Mesodermal cell (in vitro differentiated cells): ENCODE measurements around the gene MYBPH.
A peak's percentile ranks its signal among the peaks of the same experiment; 100 is the strongest.

Experiments used
- H3K27ac ChIP-seq: 2 replicates; pipeline ENCODE4 v1.7.0; 2013; ENCODE audit warnings: mild to moderate bottlenecking, low read depth, low read length, moderate library complexity; ENCODE audit not compliant: severe bottlenecking
- H3K36me3 ChIP-seq: 2 replicates; pipeline ENCODE4 v1.7.1; 2013; ENCODE audit warnings: mild to moderate bottlenecking, low read length, moderate library complexity; ENCODE audit not compliant: control insufficient read depth, insufficient read depth
- H3K4me1 ChIP-seq: one replicate; pipeline ENCODE4 v1.7.1; 2013; ENCODE audit warnings: mild to moderate bottlenecking, low read length; ENCODE audit not compliant: insufficient read depth, control insufficient read depth, poor library complexity, severe bottlenecking
- H3K4me3 ChIP-seq: 2 replicates; pipeline ENCODE4 v1.7.0; 2013; ENCODE audit warnings: low read length, control low read depth, mild to moderate bottlenecking; ENCODE audit not compliant: insufficient read depth, poor library complexity, severe bottlenecking; ENCODE audit errors: extremely low read depth
- H3K9me3 ChIP-seq: 2 replicates; pipeline ENCODE4 v1.7.1; 2013; ENCODE audit warnings: mild to moderate bottlenecking, low read length, moderate library complexity; ENCODE audit not compliant: control insufficient read depth
- WGBS, 2 experiments: methylation state at CpG; one replicate each; pipeline ENCODE4 v1.1.5; 2013; ENCODE audit warnings: missing lambda C conversion rate in 2 of 2; ENCODE audit not compliant: insufficient coverage in 2 of 2; 5-methylcytosine and 5-hydroxymethylcytosine counted together

MYBPH gene

GRCh38 chr1:203137324-203137723 lies 38.3 kb downstream of the MYBPH start:
- WGBS, 2 experiments = 91 to 98% methylated on average over 3 to 4 of the region's 4 CpGs
- Histone ChIP-seq H3K9me3 (no peaks in the 10 kb centered on the region), H3K27ac (no peak overlapping the region), H3K4me1 (peaks cover 42% of the 10 kb centered on the region), H3K36me3 (peaks cover 27% of the 10 kb centered on the region), H3K4me3 (no peak overlapping the region)

DNA sequence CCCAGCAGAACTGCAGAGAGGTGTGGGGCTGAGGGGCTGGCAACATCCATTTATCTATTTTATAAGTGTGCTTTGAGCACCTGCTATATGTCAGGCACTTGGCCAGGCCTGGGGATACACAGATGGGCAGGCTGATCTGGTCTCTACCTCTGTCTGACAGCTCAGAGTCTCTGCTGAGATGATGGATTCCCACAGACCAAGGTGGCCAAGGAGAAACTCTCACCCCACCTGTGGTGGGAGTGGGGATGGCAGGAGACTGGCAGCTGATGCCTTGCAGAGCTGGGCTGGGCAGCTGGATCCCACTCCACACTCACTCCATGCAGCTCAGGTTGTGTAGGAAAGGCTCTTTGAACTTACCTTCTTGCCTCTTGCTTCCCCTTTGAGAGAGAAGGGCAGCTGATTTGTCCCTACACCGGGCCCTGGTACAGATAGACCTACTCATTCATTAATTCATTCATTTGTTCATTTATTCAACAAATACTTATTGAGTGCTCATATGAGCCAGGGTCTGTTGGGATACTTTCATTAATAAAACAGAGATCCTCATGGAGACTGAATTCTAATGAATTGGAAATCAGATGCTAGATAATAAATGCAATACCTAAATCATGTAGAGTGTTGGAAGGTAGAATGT lies 39.1 kb downstream of the MYBPH start:
- Histone ChIP-seq H3K27ac (no peak overlapping the region), H3K9me3 (no peaks in the 10 kb centered on the region), H3K36me3 (peaks cover 23% of the 10 kb centered on the region), H3K4me1 (peaks cover 42% of the 10 kb centered on the region), H3K4me3 (no peak overlapping the region)
- WGBS, 2 experiments = no CpG with 5 or more reads among the region's 1 CpG

GRCh38 chr1:203135636-203136305 lies 39.9 kb downstream of the MYBPH start:
- no peaks in the 10 kb centered on the region for H3K9me3 ChIP-seq
- H3K36me3 ChIP-seq = peaks cover 22% of the 10 kb centered on the region
- no peak overlapping the region for H3K27ac ChIP-seq
- H3K4me3 ChIP-seq = no peak overlapping the region
- H3K4me1 ChIP-seq = peaks cover 37% of the 10 kb centered on the region
- 87% methylated on average over 3 to 4 of the region's 8 CpGs for WGBS, 2 experiments

GRCh38 chr1:203133970-203134725 lies 41.5 kb downstream of the MYBPH start:
- no peak overlapping the region for H3K4me3 ChIP-seq
- peaks cover 29% of the 10 kb centered on the region for H3K36me3 ChIP-seq
- peaks cover 34% of the 10 kb centered on the region for H3K4me1 ChIP-seq
- H3K27ac ChIP-seq = no peak overlapping the region
- H3K9me3 ChIP-seq = no peaks in the 10 kb centered on the region
- WGBS, 2 experiments = 65% methylated on average over 7 to 8 of the region's 12 CpGs

GRCh38 chr1:203131548-203132200 lies 44.0 kb downstream of the MYBPH start:
- WGBS, 2 experiments = 94% methylated on average over 8 to 9 of the region's 9 CpGs
- H3K4me3 ChIP-seq = no peak overlapping the region
- H3K36me3 ChIP-seq = peaks cover 24% of the 10 kb centered on the region
- H3K4me1 ChIP-seq = peaks cover 39% of the 10 kb centered on the region
- H3K9me3 ChIP-seq = no peaks in the 10 kb centered on the region
- H3K27ac ChIP-seq = no peak overlapping the region

DNA sequence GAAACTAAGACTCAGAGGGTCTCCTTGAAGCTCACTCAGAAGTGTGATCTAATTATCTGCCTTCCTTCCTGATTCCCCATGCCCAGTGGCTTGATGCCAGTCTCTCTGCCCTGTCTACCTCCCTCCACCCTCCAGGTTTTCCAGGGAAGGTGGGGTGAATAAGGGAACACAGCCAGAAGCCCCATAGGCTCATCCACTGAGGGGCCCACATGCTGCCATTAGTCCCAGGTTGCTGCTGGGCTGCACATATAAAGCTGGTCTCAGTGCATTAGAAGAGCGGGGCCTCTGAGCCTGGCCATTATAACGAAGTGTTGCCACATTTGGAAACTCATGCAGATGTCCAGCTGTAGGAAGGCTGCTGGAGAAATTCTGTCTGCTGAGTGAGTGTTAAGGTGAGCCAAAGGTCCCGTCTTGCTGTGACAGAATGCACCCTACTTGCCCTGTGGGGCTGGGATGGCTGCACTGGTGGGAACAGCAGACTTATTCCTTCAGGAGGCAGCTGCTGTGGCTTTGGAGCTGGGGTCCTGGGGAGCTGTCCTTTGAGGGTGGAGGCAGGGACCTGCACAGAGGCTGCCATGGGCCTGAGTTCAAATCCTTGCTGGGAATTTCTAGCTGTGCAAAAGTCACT lies 45.2 kb downstream of the MYBPH start:
- Histone ChIP-seq H3K36me3 (peaks cover 24% of the 10 kb centered on the region), H3K4me3 (no peak overlapping the region), H3K9me3 (no peaks in the 10 kb centered on the region), H3K4me1 (peaks cover 43% of the 10 kb centered on the region), H3K27ac (no peak overlapping the region)
- 96% methylated on average over 2 to 3 of the region's 3 CpGs for WGBS, 2 experiments

DNA sequence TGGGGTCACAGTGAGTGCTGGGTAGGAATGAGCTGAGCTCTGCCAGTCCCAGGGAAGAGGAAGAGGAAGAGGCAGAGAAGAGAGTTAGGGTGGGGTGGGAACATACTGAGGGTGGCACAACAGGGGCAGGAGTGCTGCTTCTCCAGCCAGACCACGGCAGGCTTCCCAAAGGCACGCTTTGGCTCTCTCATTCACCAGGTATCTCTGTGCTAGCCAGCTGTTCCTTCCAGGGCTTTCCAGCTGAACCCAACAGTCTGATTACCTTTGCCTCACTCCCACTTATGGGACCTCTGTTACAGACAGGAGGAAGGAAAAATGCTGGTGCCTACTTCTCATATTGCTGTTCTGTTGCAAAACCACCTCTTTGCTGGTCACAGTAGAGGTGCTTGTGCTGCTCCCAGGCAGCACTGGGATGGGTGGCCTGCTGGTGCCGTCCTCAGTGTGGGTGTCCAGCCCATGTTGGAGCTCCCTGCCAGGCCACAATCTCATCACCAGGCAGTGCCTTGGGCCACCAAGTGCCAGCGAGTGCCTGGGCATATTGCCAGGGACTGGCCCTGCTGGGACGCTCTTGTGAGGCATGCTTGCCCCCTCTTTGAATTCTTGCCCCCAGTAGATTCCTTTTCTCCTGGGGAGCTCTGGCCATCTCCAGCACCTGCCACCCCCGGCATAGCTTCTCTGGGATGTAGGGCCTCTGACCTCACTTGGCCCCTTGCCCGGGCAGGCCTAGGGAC lies 46.0 kb downstream of the MYBPH start:
- Histone ChIP-seq H3K36me3 (peaks cover 18% of the 10 kb centered on the region), H3K9me3 (no peaks in the 10 kb centered on the region), H3K4me1 (peaks cover 48% of the 10 kb centered on the region), H3K27ac (no peak overlapping the region), H3K4me3 (no peak overlapping the region)
- WGBS, 2 experiments = 79 to 98% methylated on average over 3 to 7 of the region's 7 CpGs

DNA sequence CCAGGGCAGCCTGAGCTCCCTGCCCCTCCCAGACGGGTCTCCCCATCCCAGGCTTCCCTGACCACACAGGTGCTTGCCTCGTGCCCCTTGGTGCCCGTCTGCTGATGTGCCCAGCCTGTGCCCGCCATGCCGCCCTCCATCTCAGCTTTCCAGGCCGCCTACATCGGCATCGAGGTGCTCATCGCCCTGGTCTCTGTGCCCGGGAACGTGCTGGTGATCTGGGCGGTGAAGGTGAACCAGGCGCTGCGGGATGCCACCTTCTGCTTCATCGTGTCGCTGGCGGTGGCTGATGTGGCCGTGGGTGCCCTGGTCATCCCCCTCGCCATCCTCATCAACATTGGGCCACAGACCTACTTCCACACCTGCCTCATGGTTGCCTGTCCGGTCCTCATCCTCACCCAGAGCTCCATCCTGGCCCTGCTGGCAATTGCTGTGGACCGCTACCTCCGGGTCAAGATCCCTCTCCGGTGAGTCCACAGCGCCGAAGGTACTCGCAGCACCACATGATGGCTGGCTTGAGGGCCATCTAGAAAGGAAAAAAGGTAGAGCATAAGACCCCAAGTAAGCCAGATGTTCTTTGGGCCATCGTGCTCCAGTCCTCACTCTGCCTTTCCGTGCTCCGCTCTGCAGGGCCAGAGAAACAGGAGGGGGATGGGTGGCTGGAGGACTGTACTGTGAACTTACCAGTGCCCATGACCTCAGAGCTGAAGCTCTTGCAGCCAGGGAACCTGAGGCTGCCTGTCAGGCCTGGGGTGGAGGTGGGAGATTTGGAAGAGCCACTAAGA lies 46.7 kb downstream of the MYBPH start:
- Histone ChIP-seq H3K36me3 (peaks cover 18% of the 10 kb centered on the region), H3K4me3 (peak overlapping the region; percentile 43), H3K9me3 (no peaks in the 10 kb centered on the region), H3K27ac (no peak overlapping the region), H3K4me1 (peaks cover 41% of the 10 kb centered on the region)
- 93 to 96% methylated on average over 26 to 29 of the region's 29 CpGs for WGBS, 2 experiments

GRCh38 chr1:203128431-203128715 lies 47.3 kb downstream of the MYBPH start:
- Histone ChIP-seq H3K27ac (no peak overlapping the region), H3K36me3 (peaks cover 16% of the 10 kb centered on the region)
- 20 to 26% methylated on average over 6 to 7 of the region's 7 CpGs for WGBS, 2 experiments

More at GRCh38 chr1:203128431-203128715, 47.3 kb downstream of the MYBPH start:
- no peaks in the 10 kb centered on the region for H3K9me3 ChIP-seq
- H3K4me3 ChIP-seq = peak overlapping the region; percentile 43
- H3K4me1 ChIP-seq = peaks cover 36% of the 10 kb centered on the region
